Lung (tissue), 12 donors: Measurements from ENCODE around the gene CABLES1. TPM values are rescaled to one million over a fixed set of nuclear protein-coding genes. Genes with fewer than 3 reads are reported as not detected.
A peak's percentile ranks its signal among the peaks of the same experiment; 100 is the strongest.
"Not testable (repeated sequence)": the region's sequence is repeated elsewhere in the genome, so short reads cannot be mapped to it uniquely, and the experiment has no call there.

Source experiments
- ATAC-seq: fragments of 200-7000 bp; cut with Tn5 transposase; one replicate; pipeline ENCODE4 v1.9.1; 2020; ENCODE audit warnings: moderate number of reproducible peaks; ENCODE audit not compliant: insufficient read depth, low FRiP score
- DNase-seq, 3 donors: peaks; one replicate each; pipeline ENCODE4 v3.0.0-alpha.2; 2013 to 2017
- H3K27ac ChIP-seq, 2 donors: one replicate each; pipeline ENCODE4 v1.5.1; 2013; ENCODE audit warnings: mild to moderate bottlenecking in 2 of 2, moderate library complexity in 2 of 2, control low read depth in 1 of 2, inconsistent platforms in 1 of 2, low read depth in 1 of 2, low read length in 1 of 2
- H3K27me3 ChIP-seq, 3 donors: one replicate each; pipeline ENCODE4 v1.5.1; 2013; ENCODE audit warnings: low read length in 2 of 3; ENCODE audit not compliant: control insufficient read depth in 3 of 3, insufficient read depth in 3 of 3
- H3K36me3 ChIP-seq, 4 donors: one replicate each; pipeline ENCODE4 v1.5.1; 2013; ENCODE audit warnings: low read length in 4 of 4, mild to moderate bottlenecking in 1 of 4, moderate library complexity in 1 of 4; ENCODE audit not compliant: control insufficient read depth in 4 of 4, insufficient read depth in 4 of 4
- H3K4me1 ChIP-seq, 5 donors: one replicate each; pipeline ENCODE4 v1.5.1; 2013; ENCODE audit warnings: low read length in 5 of 5, mild to moderate bottlenecking in 2 of 5, moderate library complexity in 1 of 5; ENCODE audit not compliant: control insufficient read depth in 5 of 5, insufficient read depth in 5 of 5
- H3K4me3 ChIP-seq: one replicate; pipeline ENCODE4 v1.5.1; 2013; ENCODE audit warnings: mild to moderate bottlenecking, control low read depth, moderate library complexity
- H3K9ac ChIP-seq, 2 donors: one replicate each; pipeline ENCODE4 v1.5.1; 2013; ENCODE audit warnings: low read length in 2 of 2, control low read depth in 1 of 2; ENCODE audit not compliant: insufficient read depth in 1 of 2
- H3K9me3 ChIP-seq, 4 donors: one replicate each; pipeline ENCODE4 v1.5.1; 2013; ENCODE audit warnings: low read length in 3 of 4, mild to moderate bottlenecking in 1 of 4, moderate library complexity in 1 of 4; ENCODE audit not compliant: control insufficient read depth in 4 of 4, insufficient read depth in 3 of 4
- CTCF ChIP-seq: IDR thresholded peaks from 2 replicates; pipeline ENCODE4 v1.5.1; 2012; ENCODE audit warnings: mild to moderate bottlenecking; ENCODE audit errors: control extremely low read depth, extremely low read depth
- WGBS, 2 donors: extraction: QIAGEN DNeasy Blood & Tissue Kit; methylation state at CpG; one replicate each; pipeline ENCODE4 v1.1.7; 2013; 5-methylcytosine and 5-hydroxymethylcytosine counted together
- polyA plus RNA-seq, 2 donors: library from polyadenylated mRNA; stranded (reverse); fragments of 200-250 nt; gene quantifications; one replicate each; pipeline ENCODE4 v1.2.1, GENCODE V29; 2013
- total RNA-seq, 2 donors: library from RNA; depleted of rRNA in 1 of 2; stranded (reverse); fragments of >200 nt in 1 of 2; gene quantifications; one replicate each; pipeline ENCODE4 v1.2.1, GENCODE V29; 2014 to 2021
- donor health status: control.
- donor health status: control.
- donor health status: Bipolar disorder and iron deficiency.
- donor health status: healthy.
- donor health status: DM: yes; HTN: yes; CAD: no.

The CABLES1 gene
- total and polyA plus RNA-seq, 4 donors, result 4.2 to 32.6 (median 14.7) TPM

GRCh38 chr18:23095463-23095862, 39.8 kb upstream of the CABLES1 start:
- Histone ChIP-seq H3K27ac (no peak overlapping the region), H3K27me3 (peaks cover 0 to 2% (median 0%) of the 10 kb centered on the region in 3 donors), H3K9me3 (no peaks in the 10 kb centered on the region), H3K4me3 (no peak overlapping the region), H3K9ac (no peak overlapping the region), H3K36me3 (no peaks in the 10 kb centered on the region), H3K4me1 (peaks cover 0 to 9% (median 3%) of the 10 kb centered on the region in 5 donors)
- no peak for DNase-seq
- ATAC-seq, result no peak
- 88 to 93% methylated on average over 6 of the region's 6 CpGs for WGBS, 2 donors
- no peak for TF ChIP-seq CTCF

GRCh38 chr18:23097016-23097415, 38.3 kb upstream of the CABLES1 start:
- not testable (repeated sequence) for H3K9ac ChIP-seq, H3K27me3 ChIP-seq, H3K36me3 ChIP-seq, H3K27ac ChIP-seq, H3K4me1 ChIP-seq, H3K4me3 ChIP-seq, DNase-seq, H3K9me3 ChIP-seq, ATAC-seq
- WGBS, 2 donors, result 89 to 94% methylated on average over 8 of the region's 8 CpGs

- Histone ChIP-seq H3K36me3 (no peaks in the 10 kb centered on the region), H3K9me3 (no peaks in the 10 kb centered on the region), H3K27ac (peak overlapping the region in 1 of 2 donors; percentile 39), H3K4me1 (peaks cover 0 to 4% (median 2%) of the 10 kb centered on the region in 5 donors), H3K9ac (no peak overlapping the region), H3K27me3 (peaks cover 0 to 2% (median 0%) of the 10 kb centered on the region in 3 donors), H3K4me3 (no peak overlapping the region)
- no peak for TF ChIP-seq CTCF
- WGBS, 2 donors, result 73 to 91% methylated on average over 5 of the region's 5 CpGs
- ATAC-seq (peak; percentile 74), DNase-seq (peak in 2 of 3 donors; percentile 41 to 65)
Observed at GRCh38 chr18:23099621-23100020, 35.7 kb upstream of the CABLES1 start.

GRCh38 chr18:23101861-23102432, 33.3 kb upstream of the CABLES1 start:
- peak; percentile 29 for ATAC-seq
- no peak overlapping the region for H3K4me3 ChIP-seq
- H3K36me3 ChIP-seq, result no peaks in the 10 kb centered on the region
- peak overlapping the region in 1 of 2 donors; percentile 75 for H3K27ac ChIP-seq
- H3K4me1 ChIP-seq, result no peaks in the 10 kb centered on the region
- H3K27me3 ChIP-seq, result no peaks in the 10 kb centered on the region
- 55 to 79% methylated on average over 12 of the region's 12 CpGs for WGBS, 2 donors
- H3K9ac ChIP-seq, result no peak overlapping the region
- no peaks in the 10 kb centered on the region for H3K9me3 ChIP-seq
- no peak for TF ChIP-seq CTCF
- DNase-seq, result peak in 1 of 3 donors; percentile 42
